Ishikawa (cell line): ENCODE measurements around the gene DMBT1.

Experiments used
- CEBPB ChIP-seq: IDR thresholded peaks from 2 replicates; pipeline ENCODE4 v1.6.1; 2012
- CREB1 ChIP-seq: IDR thresholded peaks from 2 replicates; pipeline ENCODE4 v1.6.1; 2012; ENCODE audit warnings: low read depth
- EGR1 ChIP-seq: IDR thresholded peaks from 2 replicates; pipeline ENCODE4 v1.6.1; 2012
- EP300 ChIP-seq: IDR thresholded peaks from 2 replicates; pipeline ENCODE4 v1.6.1; 2012; ENCODE audit warnings: borderline replicate concordance
- FOXM1 ChIP-seq: IDR thresholded peaks from 2 replicates; pipeline ENCODE4 v1.6.1; 2012; ENCODE audit warnings: low read depth, borderline replicate concordance
- NFIC ChIP-seq: IDR thresholded peaks from 2 replicates; pipeline ENCODE4 v1.6.1; 2012
- RAD21 ChIP-seq: IDR thresholded peaks from 2 replicates; pipeline ENCODE4 v1.6.1; 2012; ENCODE audit warnings: low read depth
- REST ChIP-seq: IDR thresholded peaks from 2 replicates; pipeline ENCODE4 v1.6.1; 2012; ENCODE audit warnings: low read depth, mild to moderate bottlenecking
- TAF1 ChIP-seq: IDR thresholded peaks from 2 replicates; pipeline ENCODE4 v1.6.1; 2012; ENCODE audit warnings: low read depth, mild to moderate bottlenecking
- TCF12 ChIP-seq: IDR thresholded peaks from 2 replicates; pipeline ENCODE4 v1.6.1; 2012; ENCODE audit warnings: low read depth
- TEAD4 ChIP-seq: IDR thresholded peaks from 2 replicates; pipeline ENCODE4 v1.6.1; 2012
- YY1 ChIP-seq: IDR thresholded peaks from 2 replicates; pipeline ENCODE4 v1.6.1; 2012; ENCODE audit warnings: low read depth
- ZBTB7A ChIP-seq: IDR thresholded peaks from 2 replicates; pipeline ENCODE4 v1.6.1; 2012; ENCODE audit warnings: low read depth
- TF ChIP-seq, protein P1 (sequence below): IDR thresholded peaks from 2 replicates; pipeline ENCODE4 v1.6.1; 2012

DNA sequence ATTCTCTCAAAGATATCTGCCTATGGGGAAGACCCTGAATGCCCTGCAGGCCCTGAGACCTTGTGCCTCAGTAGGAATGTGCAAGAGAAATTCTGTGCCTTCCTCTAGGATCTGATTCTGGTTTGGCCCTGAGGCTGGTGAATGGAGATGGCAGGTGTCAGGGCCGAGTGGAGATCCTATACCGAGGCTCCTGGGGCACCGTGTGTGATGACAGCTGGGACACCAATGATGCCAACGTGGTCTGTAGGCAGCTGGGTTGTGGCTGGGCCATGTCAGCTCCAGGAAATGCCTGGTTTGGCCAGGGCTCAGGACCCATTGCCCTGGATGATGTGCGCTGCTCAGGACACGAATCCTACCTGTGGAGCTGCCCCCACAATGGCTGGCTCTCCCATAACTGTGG, 15.7 kb downstream of the DMBT1 start:
- no peak for TF ChIP-seq REST
- TF ChIP-seq RAD21: no peak
- no peak for TF ChIP-seq NFIC
- no peak for TF ChIP-seq ZBTB7A
- TF ChIP-seq, protein P1, sequence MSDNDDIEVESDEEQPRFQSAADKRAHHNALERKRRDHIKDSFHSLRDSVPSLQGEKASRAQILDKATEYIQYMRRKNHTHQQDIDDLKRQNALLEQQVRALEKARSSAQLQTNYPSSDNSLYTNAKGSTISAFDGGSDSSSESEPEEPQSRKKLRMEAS: no peak
- no peak for TF ChIP-seq YY1
- TF ChIP-seq EP300: no peak
- TF ChIP-seq TAF1: no peak
- TF ChIP-seq CEBPB: no peak
- TF ChIP-seq FOXM1: no peak
- no peak for TF ChIP-seq EGR1
- no peak for TF ChIP-seq CREB1
- TF ChIP-seq TCF12: no peak
- TF ChIP-seq TEAD4: no peak
